CD4-positive, alpha-beta T cell treated with Interferon alpha-2 for 1 hour (primary cell): ENCODE data around the gene ZNF444.
A peak's percentile ranks its signal among the peaks of the same experiment; 100 is the strongest.
"Not testable (repeated sequence)": the region's sequence is repeated elsewhere in the genome, so short reads cannot be mapped to it uniquely, and the experiment has no call there.

Experiments
- DNase-seq, 2 donors: peaks; one replicate each; pipeline ENCODE4 v3.0.0-alpha.2; 2020 to 2022

The ZNF444 gene

GRCh38 chr19:56140583-56141416 is at the start of gene ZNF444:
Gene ZNF444 (plus strand): TSS chr19:56141287. CDS start chr19:56146912, 5,625 bp downstream.
- DNase-seq = peak; percentile 100

DNA sequence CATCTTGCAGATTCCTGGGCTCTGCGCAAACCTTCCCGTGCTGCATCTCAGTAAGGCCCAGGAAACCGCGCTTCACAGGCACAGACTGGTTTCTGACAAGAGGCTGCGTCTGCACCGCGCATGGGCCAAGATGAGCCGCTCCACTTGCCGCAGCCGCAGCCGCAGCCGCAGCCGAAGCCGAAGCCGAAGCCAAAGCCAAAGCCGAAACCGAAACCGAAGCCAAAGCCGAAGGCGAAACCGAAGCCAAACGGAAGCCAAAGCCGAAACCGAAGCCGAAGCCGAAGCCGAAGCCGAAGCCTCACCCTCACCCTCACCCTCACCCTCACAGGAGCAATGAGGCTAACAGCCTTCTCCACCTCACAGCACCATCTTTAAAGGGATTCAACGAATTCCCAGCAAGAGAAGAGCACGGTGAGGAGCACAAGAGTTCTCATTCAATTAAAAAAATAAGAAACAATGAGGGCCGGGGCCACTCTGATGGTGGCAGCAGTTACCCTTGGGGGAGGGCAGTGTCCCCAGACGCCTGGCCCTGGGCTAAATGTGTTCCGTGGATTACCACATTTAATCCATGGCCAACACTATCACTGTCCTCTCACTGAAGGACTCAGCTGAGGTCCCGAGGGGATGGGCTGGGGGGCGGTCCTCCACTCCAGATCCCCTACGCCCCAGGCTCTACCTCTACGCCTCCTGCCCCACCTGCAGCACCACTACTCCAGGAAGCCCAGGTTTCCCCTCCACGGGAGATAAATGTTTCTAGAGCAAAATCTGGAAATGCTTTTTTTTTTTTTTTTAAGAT is 49.1 kb upstream of the ZNF444 start:
- DNase-seq = peak in 1 of 2 donors; percentile 48

GRCh38 chr19:56092685-56093631 is 48.1 kb upstream of the ZNF444 start:
- no peak for DNase-seq

DNA sequence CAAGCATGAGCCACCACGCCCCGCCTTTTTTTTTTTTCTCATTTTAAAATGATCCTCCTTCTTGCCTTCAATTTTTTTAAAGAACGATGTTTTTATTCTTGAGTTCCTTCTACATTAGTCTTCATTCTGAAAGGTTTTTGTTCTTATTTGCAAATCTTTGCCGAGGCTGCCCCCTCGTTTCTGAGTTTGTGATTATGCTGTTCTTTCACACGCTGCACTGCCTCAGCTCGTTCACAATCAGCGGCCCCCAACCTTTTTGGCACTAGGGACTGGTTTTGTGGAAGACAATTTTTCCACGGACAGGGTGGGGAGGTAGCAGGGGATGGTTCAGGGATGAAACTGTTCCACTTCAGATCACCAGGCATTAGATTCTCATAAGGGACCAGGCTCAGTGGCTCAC is 46.6 kb upstream of the ZNF444 start:
- DNase-seq = no peak

DNA sequence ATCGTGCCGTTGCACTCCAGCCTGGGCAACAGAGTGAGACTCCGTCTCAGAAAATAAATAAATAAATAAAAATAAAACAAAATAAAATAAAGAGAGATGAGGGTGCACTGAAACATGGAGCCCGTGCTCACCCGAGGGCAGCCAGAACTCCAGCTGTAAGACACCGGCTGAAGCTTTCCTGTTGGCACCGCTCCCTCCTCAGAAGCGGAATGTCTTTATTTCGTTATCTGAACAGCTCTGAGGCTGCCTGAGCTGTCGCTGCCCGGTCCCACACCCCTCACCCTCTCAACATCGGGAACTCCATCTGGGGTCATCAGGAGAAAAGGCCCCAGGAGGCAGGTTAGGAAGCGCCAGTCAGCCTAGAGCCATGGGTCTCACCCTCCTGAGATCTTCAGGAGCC is 44.4 kb upstream of the ZNF444 start:
- DNase-seq = no peak

- DNase-seq = no peak
These were observed 43.8 kb upstream of the ZNF444 start for GRCh38 chr19:56097306-56097705.

DNA sequence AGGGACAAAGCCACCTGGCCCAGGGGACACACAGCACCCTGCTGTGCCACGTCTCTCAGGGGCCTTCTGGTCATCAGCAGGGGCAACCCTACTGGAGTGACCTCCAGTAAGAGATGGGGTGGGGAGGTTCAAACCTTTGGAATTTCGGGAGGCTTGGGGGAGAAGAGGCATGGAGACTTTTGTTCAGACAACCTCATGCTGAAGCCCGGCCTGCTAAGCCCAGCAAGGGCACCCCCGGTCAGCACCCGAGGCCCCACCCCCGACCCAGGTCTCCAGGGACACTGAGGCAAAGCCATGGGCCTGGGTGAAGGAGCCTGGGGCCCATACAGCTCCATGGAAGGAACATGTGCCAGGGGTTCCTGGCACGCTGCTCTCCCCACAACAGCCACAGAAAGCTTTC is 43.3 kb upstream of the ZNF444 start:
- no peak for DNase-seq

DNA sequence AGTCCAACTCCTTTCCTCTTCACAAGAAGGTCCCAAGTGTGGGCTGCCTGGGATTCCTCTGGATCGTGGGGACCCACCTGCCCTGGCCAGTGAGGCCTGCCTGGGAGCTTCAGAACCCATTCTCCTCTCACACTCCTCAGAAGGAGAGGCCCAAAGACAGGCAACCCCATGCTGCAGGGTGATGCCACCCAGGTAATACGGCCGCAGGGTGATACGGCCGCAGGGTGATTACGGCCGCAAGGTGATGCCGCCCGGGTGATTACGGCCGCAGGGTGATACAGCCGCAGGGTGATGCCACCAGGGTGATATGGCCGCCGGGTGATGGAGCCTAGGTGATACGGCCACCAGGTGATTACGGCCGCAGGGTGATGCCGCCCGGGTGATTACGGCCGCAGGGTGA is 42.9 kb upstream of the ZNF444 start:
- not testable (repeated sequence) for DNase-seq

DNA sequence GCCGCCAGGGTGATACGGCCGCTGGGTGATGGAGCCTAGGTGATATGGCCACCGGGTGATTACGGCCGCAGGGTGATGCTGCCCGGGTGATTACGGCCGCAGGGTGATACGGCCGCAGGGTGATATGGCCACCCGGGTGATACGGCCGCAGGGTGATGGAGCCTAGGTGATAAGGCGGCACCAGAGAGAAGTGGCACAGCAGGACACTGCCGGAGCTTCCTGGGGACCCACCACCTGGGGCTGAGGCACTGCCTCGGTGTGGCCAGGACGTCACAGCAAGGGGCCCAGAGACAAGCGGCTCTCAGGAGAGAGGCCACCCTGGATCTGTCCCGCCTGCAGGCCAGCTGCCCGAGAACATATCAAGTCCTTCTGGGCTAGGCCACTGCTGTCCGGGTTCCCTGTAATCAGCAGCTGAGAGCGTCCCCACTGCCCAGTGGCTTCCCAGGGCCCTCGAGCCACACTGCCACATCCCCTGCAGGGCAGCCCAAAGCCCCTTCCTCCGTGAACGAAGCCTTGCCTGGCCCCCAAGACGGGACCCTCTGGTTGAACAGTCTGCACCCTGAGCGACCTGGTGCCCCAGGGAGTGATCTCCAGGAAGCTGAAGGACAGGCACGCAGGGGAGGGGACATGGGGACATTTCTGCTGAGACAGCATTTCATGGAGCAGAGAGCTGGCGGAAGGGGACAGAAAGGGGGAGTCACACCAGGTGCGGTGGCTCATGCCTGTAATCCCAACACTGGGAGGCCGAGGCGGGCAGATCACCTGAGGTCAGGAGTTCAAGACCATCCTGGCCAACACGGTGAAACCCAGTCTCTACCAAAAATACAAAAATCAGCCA is 42.1 kb upstream of the ZNF444 start:
- DNase-seq = no peak

DNA sequence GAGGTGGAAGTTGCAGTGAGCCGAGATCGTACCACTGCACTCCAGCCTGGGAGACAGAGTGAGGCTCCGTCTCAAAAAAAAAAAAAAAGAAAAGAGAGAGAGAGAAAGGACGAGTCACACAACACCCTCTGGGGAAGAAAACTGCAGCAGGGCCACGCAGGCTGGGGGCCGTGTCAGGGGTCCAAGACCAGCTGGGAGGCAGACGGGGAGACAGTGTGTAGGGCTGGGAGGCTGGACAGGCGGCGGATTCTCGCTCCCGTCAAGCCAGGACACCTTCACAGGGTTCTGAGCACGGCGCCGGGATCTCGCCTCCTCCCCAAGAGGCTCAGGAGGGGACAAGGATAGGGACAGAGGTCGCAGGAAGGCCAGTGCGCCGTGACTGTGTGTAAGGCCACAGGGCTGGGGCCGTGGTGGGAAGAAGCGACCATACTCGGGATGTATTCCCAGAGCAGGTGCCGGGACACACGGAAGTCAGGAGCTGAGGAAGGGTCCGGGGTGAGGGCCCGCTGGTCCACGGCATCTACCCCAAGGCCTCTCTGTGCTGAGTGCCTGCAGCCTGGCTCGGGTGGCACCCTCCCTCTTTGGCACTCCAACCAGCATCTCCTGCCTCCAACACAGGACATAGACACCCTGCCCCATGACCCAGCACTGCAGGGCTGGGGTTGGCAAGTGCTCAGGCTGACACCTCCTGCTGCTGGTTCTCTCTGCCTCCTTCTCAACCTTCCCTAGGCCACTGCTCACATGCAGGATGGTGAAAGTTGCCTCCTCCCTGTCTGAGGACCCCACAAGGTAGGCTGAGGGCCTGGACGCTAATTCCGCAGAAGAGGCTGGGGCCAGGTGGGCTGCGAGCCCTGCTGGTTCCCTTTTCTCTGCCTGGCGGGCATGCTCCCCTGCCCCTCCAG is 41.2 kb upstream of the ZNF444 start:
- no peak for DNase-seq

DNA sequence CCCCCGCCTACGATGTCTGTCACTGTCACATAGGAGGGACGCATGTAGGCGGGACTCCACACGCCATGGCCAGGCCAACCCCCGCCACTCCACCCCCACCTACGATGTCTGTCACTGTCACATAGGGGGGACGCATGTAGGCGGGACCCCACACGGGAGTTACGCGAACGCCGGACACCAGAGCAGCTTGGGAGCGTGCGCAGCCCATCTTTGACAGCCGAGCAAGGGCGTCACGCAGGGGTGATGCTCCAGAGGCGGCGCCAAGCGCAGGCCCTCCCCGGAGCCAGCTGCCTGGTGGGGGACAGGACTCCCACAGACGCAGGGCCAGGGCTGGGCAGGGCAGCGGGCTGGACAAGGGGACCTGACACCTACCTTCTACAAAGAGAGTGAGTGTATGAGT is 40.0 kb upstream of the ZNF444 start:
- no peak for DNase-seq

DNA sequence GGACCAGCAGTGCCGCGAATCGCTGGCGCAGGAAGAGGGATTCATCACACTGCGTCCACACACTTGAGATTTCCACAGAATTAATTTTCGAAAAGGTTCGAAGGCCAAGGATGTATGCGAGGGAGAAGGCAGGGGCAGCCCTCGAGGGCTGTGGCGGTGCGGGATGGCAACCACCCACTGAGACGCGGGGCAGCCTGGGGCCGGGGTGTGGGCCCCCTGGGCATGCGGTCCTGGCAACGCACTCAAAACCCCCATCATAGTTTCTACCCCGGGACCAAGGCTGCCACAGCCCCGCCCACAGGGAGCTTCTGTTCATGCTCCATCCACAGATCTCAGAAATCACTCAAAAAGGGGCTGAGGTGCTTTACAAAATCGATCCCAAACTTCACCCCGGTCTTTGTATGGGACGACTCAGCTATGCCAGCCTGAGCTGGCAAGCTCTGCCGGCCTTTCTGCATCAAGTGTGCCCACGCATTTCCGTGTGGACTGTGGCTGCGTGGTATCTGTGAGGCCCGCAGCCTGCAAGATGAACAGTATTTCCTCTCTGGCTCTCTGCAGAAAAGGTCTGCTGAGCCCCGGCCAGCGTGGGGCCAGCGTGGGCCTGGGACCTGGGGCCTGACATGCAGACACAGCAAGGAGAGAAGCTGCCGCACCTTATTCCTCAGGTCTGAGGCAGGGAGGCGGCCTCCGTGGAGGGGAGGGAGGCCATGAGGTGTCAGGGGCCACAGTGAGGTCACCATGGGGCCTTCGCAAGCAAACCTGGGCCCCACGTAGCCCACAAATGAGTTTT is 39.1 kb upstream of the ZNF444 start:
- no peak for DNase-seq

DNA sequence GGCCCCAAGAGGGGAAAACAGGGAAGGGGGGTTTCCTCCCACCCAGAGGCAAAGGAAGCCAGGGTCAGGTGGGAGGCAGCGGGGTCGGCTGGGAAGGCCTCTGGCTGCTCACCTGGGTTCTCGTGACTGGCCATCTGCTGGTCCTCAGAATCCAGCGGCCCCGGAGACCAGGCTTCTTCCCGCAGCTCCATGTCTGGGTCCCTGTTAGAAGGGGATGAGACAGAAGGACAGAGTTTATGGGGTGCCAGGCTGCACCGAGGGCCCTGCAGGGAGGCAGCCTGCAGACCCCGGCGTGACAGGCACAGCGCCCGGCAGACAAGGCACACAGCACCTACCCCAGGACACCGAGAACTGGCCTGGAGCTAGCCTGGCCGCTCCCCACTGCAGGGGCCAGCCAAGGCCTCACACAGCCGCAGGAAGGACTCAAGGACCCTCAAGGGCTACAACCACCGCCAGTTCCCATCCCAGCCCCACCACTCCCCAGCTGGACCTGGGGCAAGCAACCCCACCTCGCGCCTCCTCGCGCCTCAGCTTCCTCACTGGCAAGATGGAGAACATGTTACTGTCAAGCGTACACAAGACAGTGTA is 38.0 kb upstream of the ZNF444 start:
- DNase-seq = no peak

DNA sequence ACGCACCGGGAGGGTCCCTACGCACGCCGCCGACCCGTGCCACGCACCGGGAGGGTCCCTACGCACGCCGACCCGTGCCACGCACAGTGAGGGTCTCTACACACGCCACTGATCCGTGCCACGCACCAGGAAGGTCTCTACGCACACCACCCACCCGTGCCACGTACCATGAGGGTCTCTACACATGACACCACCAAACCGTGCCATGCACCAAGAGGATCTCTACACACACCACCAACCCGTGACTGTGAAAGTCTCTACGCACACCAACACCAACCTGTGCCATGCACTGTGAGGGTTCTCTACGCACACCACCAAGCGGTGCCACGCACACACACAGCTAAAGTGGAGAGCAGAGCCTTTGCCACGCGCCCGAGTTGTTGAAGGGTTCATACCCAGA is 36.7 kb upstream of the ZNF444 start:
- no peak for DNase-seq

DNA sequence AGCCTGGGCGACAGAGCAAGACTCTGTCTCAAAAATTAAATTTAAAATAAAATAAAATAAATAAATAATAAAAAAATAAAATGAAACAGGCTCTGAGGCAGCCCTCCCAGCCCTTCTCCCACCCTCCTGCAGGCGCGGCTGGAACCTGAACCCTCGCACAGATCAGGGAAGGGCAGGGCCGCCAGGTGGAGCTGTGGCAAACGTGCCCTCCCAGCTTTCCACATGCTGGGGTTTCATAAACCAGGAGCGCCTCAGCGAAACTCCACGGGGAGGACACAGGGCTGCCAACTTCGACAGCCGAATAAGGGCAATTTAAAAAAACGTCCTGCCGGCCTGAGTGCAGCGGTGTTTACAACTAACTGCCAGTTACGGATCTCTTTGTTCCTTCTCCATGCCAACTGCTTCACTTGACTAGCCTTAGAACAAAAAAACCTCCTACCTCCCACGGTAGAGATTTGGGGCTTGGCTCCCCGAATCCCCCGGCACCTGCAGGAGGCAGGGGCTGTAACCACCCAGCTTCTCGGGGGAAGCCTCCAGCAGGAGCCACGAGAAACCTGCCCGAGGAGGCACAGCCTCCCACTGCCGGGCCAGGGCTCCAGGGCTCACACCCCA is 35.9 kb upstream of the ZNF444 start:
- peak; percentile 50 to 55 for DNase-seq

- DNase-seq = not testable (repeated sequence)
These were observed 35.2 kb upstream of the ZNF444 start for GRCh38 chr19:56105831-56106396.

DNA sequence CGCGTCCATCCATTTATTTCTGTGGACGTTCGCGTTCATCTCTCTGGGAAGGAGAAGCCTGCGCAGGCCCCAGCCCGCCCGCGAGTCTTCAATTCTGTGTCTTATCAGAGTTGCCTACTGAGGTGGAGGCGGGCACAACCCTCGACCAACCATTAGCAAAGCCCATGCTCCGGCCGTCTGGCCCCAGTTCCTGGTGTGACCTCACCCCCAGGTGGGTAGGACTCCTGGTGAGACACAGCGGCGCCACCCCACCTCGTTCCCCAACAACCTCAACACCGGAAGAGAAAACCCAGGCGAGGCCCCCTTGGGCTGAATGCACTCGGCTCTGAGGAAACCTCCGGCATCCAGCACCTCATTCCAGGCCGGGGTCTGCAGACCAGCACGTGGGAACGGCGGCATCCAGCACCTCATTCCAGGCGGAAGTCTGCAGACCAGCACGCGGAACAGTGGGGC is 34.7 kb upstream of the ZNF444 start:
- DNase-seq = no peak

GRCh38 chr19:56106993-56107392 is 34.1 kb upstream of the ZNF444 start:
- no peak for DNase-seq
